ENCODE data around the gene HM13.

Gene HM13

DNA sequence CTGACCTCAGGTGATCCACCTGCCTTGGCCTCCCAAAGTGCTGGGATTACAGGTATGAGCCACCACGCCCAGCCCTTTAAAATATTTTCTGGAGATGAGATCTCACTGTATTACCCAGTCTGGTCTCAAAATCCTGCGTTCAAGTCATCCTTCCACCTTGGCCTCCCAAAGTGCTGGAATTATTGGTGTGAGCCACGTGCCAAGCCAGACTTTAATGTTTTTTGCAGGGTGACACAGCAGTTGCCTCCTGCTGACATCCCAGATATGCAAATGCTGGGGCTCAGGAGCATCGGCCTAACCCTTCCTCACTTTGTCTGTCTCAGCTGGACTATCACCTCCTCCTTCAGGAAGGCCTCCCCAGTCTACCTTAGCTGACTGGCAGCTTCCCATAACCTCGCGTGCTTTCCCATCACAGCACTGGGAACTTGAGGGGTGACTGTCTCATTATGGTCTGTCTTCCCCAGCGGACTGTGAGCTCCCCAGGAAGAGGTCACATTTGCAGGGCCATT, 76.5 kb downstream of the HM13 start:
- Histone ChIP-seq H3K27ac (no peak overlapping the region), H2AFZ (ENCODE audit: low read depth) (no peak overlapping the region)

DNA sequence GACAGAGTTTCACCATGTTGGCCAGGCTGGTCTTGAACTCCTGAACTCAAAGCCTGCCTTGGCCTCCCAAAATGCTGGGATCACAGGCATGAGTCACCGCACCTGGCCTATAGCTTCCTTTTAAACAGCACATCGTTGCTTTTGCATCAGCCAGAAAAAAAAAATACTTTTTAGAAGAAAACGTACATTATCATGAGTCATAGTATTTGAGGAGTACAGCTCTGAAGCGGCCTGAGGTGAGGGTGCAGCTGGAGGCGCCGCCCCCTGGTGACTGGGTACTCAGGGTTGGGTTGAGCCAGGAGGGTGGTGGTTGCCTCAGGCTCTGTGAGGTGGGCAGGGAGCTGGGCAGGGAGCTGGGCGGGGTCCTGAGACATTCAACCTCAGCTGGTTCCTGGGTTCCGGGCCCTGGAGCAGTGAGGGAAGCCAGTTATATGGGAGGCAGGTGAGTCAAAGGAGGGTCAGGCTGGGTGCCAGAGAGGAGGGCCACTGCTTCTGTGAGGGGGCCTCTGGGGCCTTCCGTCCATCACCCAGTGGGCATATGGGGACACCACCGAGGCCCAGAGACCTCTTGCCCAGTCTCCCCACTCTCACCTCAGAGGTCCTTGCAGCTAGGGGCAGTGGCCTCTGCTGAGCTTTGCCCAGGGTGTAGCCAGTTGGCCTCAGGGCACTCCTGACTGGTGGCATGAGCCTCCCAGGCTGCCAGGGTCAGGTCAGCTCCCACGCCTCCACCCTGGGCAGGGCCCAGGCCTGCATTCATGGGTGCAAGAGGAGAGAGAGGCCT, 79.2 kb downstream of the HM13 start:
- peaks cover 14% of the 10 kb centered on the region for H3K4me1 ChIP-seq (ENCODE audit: low read depth, poor library complexity, severe bottlenecking)
- no peaks in the 10 kb centered on the region for H3K79me2 ChIP-seq (ENCODE audit: insufficient read depth, low read depth)
- H4K20me1 ChIP-seq (ENCODE audit: insufficient read depth) = no peaks in the 10 kb centered on the region
- no peak overlapping the region for H3K27ac ChIP-seq
- H3K36me3 ChIP-seq (ENCODE audit: insufficient read depth) = no peaks in the 10 kb centered on the region
- H3K27me3 ChIP-seq (ENCODE audit: insufficient read depth, low read depth) = no peaks in the 10 kb centered on the region
- TF ChIP-seq, protein P1, sequence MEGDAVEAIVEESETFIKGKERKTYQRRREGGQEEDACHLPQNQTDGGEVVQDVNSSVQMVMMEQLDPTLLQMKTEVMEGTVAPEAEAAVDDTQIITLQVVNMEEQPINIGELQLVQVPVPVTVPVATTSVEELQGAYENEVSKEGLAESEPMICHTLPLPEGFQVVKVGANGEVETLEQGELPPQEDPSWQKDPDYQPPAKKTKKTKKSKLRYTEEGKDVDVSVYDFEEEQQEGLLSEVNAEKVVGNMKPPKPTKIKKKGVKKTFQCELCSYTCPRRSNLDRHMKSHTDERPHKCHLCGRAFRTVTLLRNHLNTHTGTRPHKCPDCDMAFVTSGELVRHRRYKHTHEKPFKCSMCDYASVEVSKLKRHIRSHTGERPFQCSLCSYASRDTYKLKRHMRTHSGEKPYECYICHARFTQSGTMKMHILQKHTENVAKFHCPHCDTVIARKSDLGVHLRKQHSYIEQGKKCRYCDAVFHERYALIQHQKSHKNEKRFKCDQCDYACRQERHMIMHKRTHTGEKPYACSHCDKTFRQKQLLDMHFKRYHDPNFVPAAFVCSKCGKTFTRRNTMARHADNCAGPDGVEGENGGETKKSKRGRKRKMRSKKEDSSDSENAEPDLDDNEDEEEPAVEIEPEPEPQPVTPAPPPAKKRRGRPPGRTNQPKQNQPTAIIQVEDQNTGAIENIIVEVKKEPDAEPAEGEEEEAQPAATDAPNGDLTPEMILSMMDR (conservative IDR thresholded peaks at IDR 0.05; ENCODE audit: low read depth, low read length) = no peak
- no peak overlapping the region for H3K4me2 ChIP-seq
- no peak overlapping the region for H3K9ac ChIP-seq
- no peak overlapping the region for H2AFZ ChIP-seq (ENCODE audit: low read depth)
- H3K4me3 ChIP-seq (IDR thresholded peaks at IDR 0.05; ENCODE audit: insufficient read depth, low read depth, low read length) = no peak overlapping the region

More for the DNA sequence above, 76.5 kb downstream of the HM13 start:
- Histone ChIP-seq H3K4me3 (IDR thresholded peaks at IDR 0.05; ENCODE audit: insufficient read depth, low read depth, low read length) (no peak overlapping the region), H3K4me2 (no peak overlapping the region), H3K4me1 (ENCODE audit: low read depth, poor library complexity, severe bottlenecking) (peaks cover 7% of the 10 kb centered on the region), H3K36me3 (ENCODE audit: insufficient read depth) (no peaks in the 10 kb centered on the region), H4K20me1 (ENCODE audit: insufficient read depth) (no peaks in the 10 kb centered on the region), H3K79me2 (ENCODE audit: insufficient read depth, low read depth) (no peaks in the 10 kb centered on the region), H3K9ac (no peak overlapping the region), H3K27me3 (ENCODE audit: insufficient read depth, low read depth) (no peaks in the 10 kb centered on the region)
- TF ChIP-seq, protein P1 (conservative IDR thresholded peaks at IDR 0.05; ENCODE audit: low read depth, low read length) = no peak

DNA sequence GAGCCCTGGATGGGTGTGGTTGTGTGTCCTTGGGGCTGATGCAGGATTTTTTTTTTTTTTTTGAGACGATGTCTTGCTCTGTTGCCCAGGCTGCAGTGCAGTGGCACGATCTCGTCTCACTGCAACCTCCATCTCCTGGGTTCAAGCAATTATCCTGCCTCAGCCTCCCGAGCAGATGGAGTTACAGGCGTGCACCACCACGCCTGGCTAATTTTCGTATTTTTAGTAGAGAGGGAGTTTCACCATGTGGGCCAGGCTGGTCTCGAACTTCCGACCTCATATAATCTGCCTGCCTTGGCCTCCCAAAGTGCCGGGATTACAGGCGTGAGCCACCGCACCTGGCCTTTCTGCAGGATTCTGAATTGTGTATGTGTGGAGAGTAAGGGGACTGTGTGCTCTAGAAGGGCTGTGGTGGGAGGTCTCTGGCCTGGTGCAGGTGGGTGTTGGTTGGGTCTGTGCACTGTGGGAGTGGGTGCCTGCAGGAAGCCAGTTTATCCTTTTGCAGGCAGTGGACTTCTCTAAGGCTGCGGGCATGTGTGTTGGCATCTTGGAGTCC, 79.8 kb downstream of the HM13 start:
- Histone ChIP-seq H3K4me1 (ENCODE audit: low read depth, poor library complexity, severe bottlenecking) (peaks cover 14% of the 10 kb centered on the region), H3K9ac (no peak overlapping the region), H3K27me3 (ENCODE audit: insufficient read depth, low read depth) (no peaks in the 10 kb centered on the region)

DNA sequence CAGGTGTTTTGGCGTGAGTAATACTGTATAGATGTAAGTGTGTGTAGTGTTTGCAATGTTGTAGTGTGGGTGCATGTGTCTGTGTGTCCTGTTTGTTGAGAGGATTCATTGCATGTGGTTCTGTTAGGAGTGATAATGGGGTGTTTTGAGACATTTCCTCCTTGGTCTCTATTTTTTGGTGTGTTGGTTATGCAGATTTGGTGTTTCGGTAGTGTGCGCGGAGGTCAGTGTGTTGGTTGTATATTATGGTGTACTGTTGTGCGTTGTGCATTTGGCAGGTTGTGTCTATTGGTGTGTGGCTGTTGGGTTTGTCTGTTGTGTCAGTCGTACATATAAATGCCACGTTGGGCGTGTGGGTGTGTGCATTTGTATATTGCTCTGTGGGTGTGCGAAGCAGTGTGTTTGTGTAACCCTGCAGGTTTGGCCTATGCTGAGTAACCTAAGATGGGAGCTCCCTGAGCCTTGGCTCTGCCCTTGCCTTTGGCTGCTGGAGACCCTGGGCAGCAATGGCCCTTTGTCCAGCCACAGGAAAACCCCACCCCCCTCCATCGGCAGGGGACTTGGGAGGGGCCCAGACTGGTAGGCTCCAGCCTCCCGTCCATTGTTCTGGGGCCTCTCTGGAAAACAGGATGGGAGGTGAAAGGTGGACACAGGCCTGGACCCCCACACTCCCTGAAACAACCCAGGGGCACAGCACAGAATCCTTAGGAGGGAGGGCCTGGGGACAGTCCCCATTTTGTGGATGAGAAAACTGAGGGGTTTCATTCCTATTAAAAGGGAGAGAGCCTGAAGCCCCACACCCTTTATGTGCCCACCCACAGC, 80.5 kb downstream of the HM13 start:
- Histone ChIP-seq H3K4me1 (ENCODE audit: low read depth, poor library complexity, severe bottlenecking) (peaks cover 14% of the 10 kb centered on the region), H3K27me3 (ENCODE audit: insufficient read depth, low read depth) (no peaks in the 10 kb centered on the region), H3K36me3 (ENCODE audit: insufficient read depth) (no peaks in the 10 kb centered on the region), H3K4me3 (IDR thresholded peaks at IDR 0.05; ENCODE audit: insufficient read depth, low read depth, low read length) (no peak overlapping the region), H4K20me1 (ENCODE audit: insufficient read depth) (no peaks in the 10 kb centered on the region), H3K4me2 (no peak overlapping the region), H3K27ac (no peak overlapping the region), H3K9ac (no peak overlapping the region), H2AFZ (ENCODE audit: low read depth) (no peak overlapping the region), H3K79me2 (ENCODE audit: insufficient read depth, low read depth) (no peaks in the 10 kb centered on the region)
- TF ChIP-seq, protein P1 (conservative IDR thresholded peaks at IDR 0.05; ENCODE audit: low read depth, low read length) = no peak

More for the DNA sequence above, 79.8 kb downstream of the HM13 start:
- no peaks in the 10 kb centered on the region for H3K36me3 ChIP-seq (ENCODE audit: insufficient read depth)
- H4K20me1 ChIP-seq (ENCODE audit: insufficient read depth) = no peaks in the 10 kb centered on the region
- TF ChIP-seq, protein P1 (conservative IDR thresholded peaks at IDR 0.05; ENCODE audit: low read depth, low read length) = no peak
- no peaks in the 10 kb centered on the region for H3K79me2 ChIP-seq (ENCODE audit: insufficient read depth, low read depth)
- H2AFZ ChIP-seq (ENCODE audit: low read depth) = no peak overlapping the region
- no peak overlapping the region for H3K4me2 ChIP-seq
- H3K27ac ChIP-seq = no peak overlapping the region
- H3K4me3 ChIP-seq (IDR thresholded peaks at IDR 0.05; ENCODE audit: insufficient read depth, low read depth, low read length) = no peak overlapping the region

All from KMS-11 (cell line).